ENCODE data around the gene NTNG1. TPM values are rescaled to one million over a fixed set of nuclear protein-coding genes. Genes with fewer than 3 reads are reported as not detected.

The NTNG1 gene
- total RNA-seq, 3 donors from 2014 or later (not counting 1 experiment from before 2014, with no cell fraction given): 0.58 TPM; not detected in 2

GRCh38 chr1:107460035-107460434 is 319.2 kb downstream of the NTNG1 start:
- Mint-ChIP-seq H3K4me3 (no peak overlapping the region), H3K4me1 (no peaks in the 10 kb centered on the region), H3K27me3 (ENCODE audit: low read depth in 2 of 2) (peaks cover 9 to 51% of the 10 kb centered on the region in 2 donors), H3K9me3 (no peaks in the 10 kb centered on the region), H3K27ac (no peak overlapping the region), H3K36me3 (no peaks in the 10 kb centered on the region)
- no peak overlapping the region for H3K4me3 ChIP-seq (ENCODE audit: low read length)
- no peaks in the 10 kb centered on the region for H3K9me3 ChIP-seq (ENCODE audit: control insufficient read depth, insufficient read depth, low read length)
- no peak for TF ChIP-seq CTCF (IDR thresholded peaks at IDR 0.05)
- 77% methylated on average over 8 of the region's 8 CpGs for WGBS (ENCODE audit: insufficient coverage)
- no peaks in the 10 kb centered on the region for H3K4me1 ChIP-seq (ENCODE audit: control insufficient read depth, insufficient read depth, low read length)
- no peak overlapping the region for H3K27ac ChIP-seq (ENCODE audit: low read length)
- H3K36me3 ChIP-seq (ENCODE audit: control insufficient read depth, insufficient read depth, low read length): no peaks in the 10 kb centered on the region
- DNase-seq (no peak), ATAC-seq (no peak)
- H3K27me3 ChIP-seq (ENCODE audit: control insufficient read depth, insufficient read depth, low read length): no peaks in the 10 kb centered on the region
- intact Hi-C loops (cut with micrococcal nuclease): no loop called here

- Mint-ChIP-seq H3K36me3 (no peaks in the 10 kb centered on the region), H3K9me3 (no peaks in the 10 kb centered on the region), H3K27ac (no peak overlapping the region), H3K4me3 (no peak overlapping the region), H3K27me3 (ENCODE audit: low read depth in 2 of 2) (peaks cover 13 to 53% of the 10 kb centered on the region in 2 donors), H3K4me1 (no peaks in the 10 kb centered on the region)
- H3K9me3 ChIP-seq (ENCODE audit: control insufficient read depth, insufficient read depth, low read length): no peaks in the 10 kb centered on the region
- DNase-seq (no peak), ATAC-seq (no peak)
- no peaks in the 10 kb centered on the region for H3K4me1 ChIP-seq (ENCODE audit: control insufficient read depth, insufficient read depth, low read length)
- WGBS (ENCODE audit: insufficient coverage): 64% methylated on average over 4 of the region's 4 CpGs
- intact Hi-C loops (cut with micrococcal nuclease): no loop called here
- no peak overlapping the region for H3K27ac ChIP-seq (ENCODE audit: low read length)
- no peaks in the 10 kb centered on the region for H3K27me3 ChIP-seq (ENCODE audit: control insufficient read depth, insufficient read depth, low read length)
- H3K36me3 ChIP-seq (ENCODE audit: control insufficient read depth, insufficient read depth, low read length): no peaks in the 10 kb centered on the region
- H3K4me3 ChIP-seq (ENCODE audit: low read length): no peak overlapping the region
- TF ChIP-seq CTCF (IDR thresholded peaks at IDR 0.05): no peak
These were observed 324.0 kb downstream of the NTNG1 start for GRCh38 chr1:107464827-107465226.

GRCh38 chr1:107467286-107467685 is 326.4 kb downstream of the NTNG1 start:
- H3K4me1 Mint-ChIP-seq: no peaks in the 10 kb centered on the region
- H3K27ac Mint-ChIP-seq: no peak overlapping the region
- Histone ChIP-seq H3K36me3 (ENCODE audit: control insufficient read depth, insufficient read depth, low read length) (no peaks in the 10 kb centered on the region), H3K27ac (ENCODE audit: low read length) (no peak overlapping the region), H3K4me1 (ENCODE audit: control insufficient read depth, insufficient read depth, low read length) (no peaks in the 10 kb centered on the region), H3K4me3 (ENCODE audit: low read length) (no peak overlapping the region), H3K9me3 (ENCODE audit: control insufficient read depth, insufficient read depth, low read length) (no peaks in the 10 kb centered on the region), H3K27me3 (ENCODE audit: control insufficient read depth, insufficient read depth, low read length) (no peaks in the 10 kb centered on the region)
- intact Hi-C loops (cut with micrococcal nuclease): no loop called here
- WGBS (ENCODE audit: insufficient coverage): 91% methylated on average over 1 of the region's 1 CpG
- peaks cover 19 to 42% of the 10 kb centered on the region in 2 donors for H3K27me3 Mint-ChIP-seq (ENCODE audit: low read depth in 2 of 2)
- H3K9me3 Mint-ChIP-seq: no peaks in the 10 kb centered on the region
- DNase-seq: no peak
- no peaks in the 10 kb centered on the region for H3K36me3 Mint-ChIP-seq
- H3K4me3 Mint-ChIP-seq: no peak overlapping the region
- TF ChIP-seq CTCF (IDR thresholded peaks at IDR 0.05): no peak
- no peak for ATAC-seq

GRCh38 chr1:107467811-107468210 is 327.0 kb downstream of the NTNG1 start:
- Histone ChIP-seq H3K27ac (ENCODE audit: low read length) (no peak overlapping the region), H3K27me3 (ENCODE audit: control insufficient read depth, insufficient read depth, low read length) (no peaks in the 10 kb centered on the region), H3K9me3 (ENCODE audit: control insufficient read depth, insufficient read depth, low read length) (no peaks in the 10 kb centered on the region), H3K36me3 (ENCODE audit: control insufficient read depth, insufficient read depth, low read length) (no peaks in the 10 kb centered on the region), H3K4me3 (ENCODE audit: low read length) (no peak overlapping the region), H3K4me1 (ENCODE audit: control insufficient read depth, insufficient read depth, low read length) (no peaks in the 10 kb centered on the region)
- no peak for TF ChIP-seq CTCF (IDR thresholded peaks at IDR 0.05)
- no peak overlapping the region for H3K27ac Mint-ChIP-seq
- 86% methylated on average over 2 of the region's 3 CpGs for WGBS (ENCODE audit: insufficient coverage)
- peaks cover 19 to 40% of the 10 kb centered on the region in 2 donors for H3K27me3 Mint-ChIP-seq (ENCODE audit: low read depth in 2 of 2)
- no peaks in the 10 kb centered on the region for H3K4me1 Mint-ChIP-seq
- H3K36me3 Mint-ChIP-seq: no peaks in the 10 kb centered on the region
- ATAC-seq: no peak
- DNase-seq: no peak
- no peak overlapping the region for H3K4me3 Mint-ChIP-seq
- intact Hi-C loops (cut with micrococcal nuclease): no loop called here
- no peaks in the 10 kb centered on the region for H3K9me3 Mint-ChIP-seq
